Ascending aorta (tissue), 2 donors: ENCODE measurements around the gene TPSG1. TPM values are rescaled to one million over a fixed set of nuclear protein-coding genes. Genes with fewer than 3 reads are reported as not detected.
"Not testable (repeated sequence)": the region's sequence is repeated elsewhere in the genome, so short reads cannot be mapped to it uniquely, and the experiment has no call there.

Experiments used
- DNase-seq, 2 donors: peaks; one replicate each; pipeline ENCODE4 v3.0.0-alpha.2; 2019; ENCODE audit warnings: low spot score in 2 of 2
- H3K27ac ChIP-seq, 2 donors: fragments of 200-600 bp; sonication (generic); one replicate each; pipeline ENCODE4 v1.5.1; 2016 to 2017; ENCODE audit warnings: mild to moderate bottlenecking in 1 of 2
- H3K27me3 ChIP-seq: fragments of 200-600 bp; sonication (generic); one replicate; pipeline ENCODE4 v1.5.1; 2017
- H3K36me3 ChIP-seq, 2 donors: fragments of 200-600 bp; sonication (generic); one replicate each; pipeline ENCODE4 v1.5.1; 2016
- H3K4me1 ChIP-seq, 2 donors: fragments of 200-600 bp; sonication (generic); one replicate each; pipeline ENCODE4 v1.5.1; 2016 to 2017; ENCODE audit warnings: mild to moderate bottlenecking in 1 of 2
- H3K4me3 ChIP-seq, 2 donors: fragments of 200-600 bp; sonication (generic); one replicate each; pipeline ENCODE4 v1.5.1; 2016 to 2017; ENCODE audit warnings: mild to moderate bottlenecking in 1 of 2
- H3K9me3 ChIP-seq, 2 donors: fragments of 200-600 bp; sonication (generic); one replicate each; pipeline ENCODE4 v1.5.1; 2016
- CTCF ChIP-seq, 3 experiments: fragments of 200-600 bp in 2 of 3; fragments of 450-650 bp in 1 of 3; sonication (generic) in 2 of 3; IDR thresholded peaks; one replicate each; pipeline ENCODE4 v1.5.1; 2016 to 2019; ENCODE audit warnings: antibody characterized with exemption in 3 of 3, mild to moderate bottlenecking in 1 of 3, moderate library complexity in 1 of 3
- intact Hi-C: fragments of 100-400 bp; cut with DNase I; formaldehyde crosslinking; loops from one replicate; pipeline ENCODE4 v1.15.1; 2023
- total RNA-seq: library from RNA; depleted of rRNA; stranded (reverse); fragments of >200 nt; gene quantifications from one replicate; pipeline ENCODE4 v1.1.0, GENCODE V29; 2016

The TPSG1 gene
- total RNA-seq, 1 donor from 2014 or later, result not detected

GRCh38 chr16:1258225-1258600 is 33.1 kb upstream of the TPSG1 start:
- Histone ChIP-seq H3K36me3 (no peaks in the 10 kb centered on the region), H3K4me1 (no peaks in the 10 kb centered on the region), H3K9me3 (no peaks in the 10 kb centered on the region), H3K27me3 (no peaks in the 10 kb centered on the region), H3K27ac (no peak overlapping the region), H3K4me3 (no peak overlapping the region)
- no peak for TF ChIP-seq CTCF (IDR thresholded peaks at IDR 0.05)
- DNase-seq, result no peak
- intact Hi-C loops, result no loop called here

GRCh38 chr16:1257561-1258224 is 32.6 kb upstream of the TPSG1 start:
- Histone ChIP-seq H3K27me3 (no peaks in the 10 kb centered on the region), H3K27ac (no peak overlapping the region), H3K9me3 (no peaks in the 10 kb centered on the region), H3K36me3 (no peaks in the 10 kb centered on the region), H3K4me3 (no peak overlapping the region), H3K4me1 (no peaks in the 10 kb centered on the region)
- no peak for DNase-seq
- TF ChIP-seq CTCF (IDR thresholded peaks at IDR 0.05), result no peak
- intact Hi-C loops, result no loop called here

GRCh38 chr16:1256874-1257322 is 31.8 kb upstream of the TPSG1 start:
- TF ChIP-seq CTCF (IDR thresholded peaks at IDR 0.05), result no peak
- Histone ChIP-seq H3K4me3 (no peak overlapping the region), H3K27ac (no peak overlapping the region), H3K4me1 (no peaks in the 10 kb centered on the region), H3K36me3 (no peaks in the 10 kb centered on the region), H3K27me3 (no peaks in the 10 kb centered on the region), H3K9me3 (no peaks in the 10 kb centered on the region)
- intact Hi-C loops, result no loop called here
- DNase-seq, result no peak

GRCh38 chr16:1256296-1256873 is 31.3 kb upstream of the TPSG1 start:
- H3K4me1 ChIP-seq, DNase-seq, intact Hi-C loops, H3K36me3 ChIP-seq, H3K9me3 ChIP-seq, H3K4me3 ChIP-seq, H3K27ac ChIP-seq, H3K27me3 ChIP-seq: not testable (repeated sequence)

- H3K4me1 ChIP-seq, intact Hi-C loops, H3K27ac ChIP-seq, H3K36me3 ChIP-seq, H3K27me3 ChIP-seq, DNase-seq, H3K9me3 ChIP-seq, H3K4me3 ChIP-seq: not testable (repeated sequence)
These were observed 30.4 kb upstream of the TPSG1 start, which contains the start of gene TPSD1 for GRCh38 chr16:1255276-1256122. Gene TPSD1, plus strand, starts transcription at chr16:1256069. Its CDS starts 212 bp downstream, at chr16:1256281.

- H3K27ac ChIP-seq, H3K27me3 ChIP-seq, H3K4me3 ChIP-seq, H3K9me3 ChIP-seq, intact Hi-C loops, H3K36me3 ChIP-seq, DNase-seq, H3K4me1 ChIP-seq: not testable (repeated sequence)
These were observed 29.8 kb upstream of the TPSG1 start for GRCh38 chr16:1254821-1255220.

GRCh38 chr16:1253701-1254364 is 28.8 kb upstream of the TPSG1 start:
- H3K36me3 ChIP-seq, intact Hi-C loops, H3K4me3 ChIP-seq, H3K27me3 ChIP-seq, H3K9me3 ChIP-seq, DNase-seq, H3K27ac ChIP-seq, H3K4me1 ChIP-seq: not testable (repeated sequence)

- H3K9me3 ChIP-seq, H3K36me3 ChIP-seq, H3K4me3 ChIP-seq, H3K27me3 ChIP-seq, intact Hi-C loops, H3K4me1 ChIP-seq, DNase-seq, H3K27ac ChIP-seq: not testable (repeated sequence)
These were observed 24.1 kb upstream of the TPSG1 start for GRCh38 chr16:1249031-1249755.

GRCh38 chr16:1247903-1248537 is 23.0 kb upstream of the TPSG1 start:
- H3K4me3 ChIP-seq, intact Hi-C loops, H3K27ac ChIP-seq, DNase-seq, H3K36me3 ChIP-seq, H3K9me3 ChIP-seq, H3K4me1 ChIP-seq, H3K27me3 ChIP-seq: not testable (repeated sequence)
